Measurements from ENCODE around the gene TECPR2. TPM values are rescaled to one million over a fixed set of nuclear protein-coding genes. Genes with fewer than 3 reads are reported as not detected.

TECPR2 gene
- total and polyA plus RNA-seq, 2 experiments from 2014 or later: 9.5 to 20.1 TPM

GRCh38 chr14:102474934-102475333 is 112.2 kb downstream of the TECPR2 start:
- Histone ChIP-seq H3K79me2 (peaks cover 2% of the 10 kb centered on the region), H2AFZ (no peak overlapping the region), H3K9me3 (ENCODE audit: low read depth) (no peaks in the 10 kb centered on the region), H3K4me3 (no peak overlapping the region), H3K4me1 (ENCODE audit: insufficient read depth) (no peaks in the 10 kb centered on the region), H3K27ac (no peak overlapping the region), H3K9me2 (replicated peaks; ENCODE audit: insufficient read depth) (no peaks in the 10 kb centered on the region), H3K4me2 (no peak overlapping the region), H3K36me3 (replicated peaks; ENCODE audit: insufficient read depth, low read depth) (no peaks in the 10 kb centered on the region), H4K20me1 (ENCODE audit: insufficient read depth, poor library complexity, severe bottlenecking) (no peaks in the 10 kb centered on the region), H3K27me3 (no peaks in the 10 kb centered on the region)
- TF ChIP-seq CTCF (IDR thresholded peaks at IDR 0.05; ENCODE audit: poor library complexity): no peak
- no peak for TF ChIP-seq EZH2phosphoT487 (IDR thresholded peaks at IDR 0.05; ENCODE audit: low read depth, severe bottlenecking, unreplicated experiment)
- no peak for TF ChIP-seq EZH2 (IDR thresholded peaks at IDR 0.05; ENCODE audit: borderline replicate concordance)
- WGBS (ENCODE audit: low lambda C conversion rate, missing lambda C conversion rate): over 99% methylated on average over 5 of the region's 5 CpGs
- DNase-seq (ENCODE audit: low spot score): no peak

GRCh38 chr14:102479107-102479506 is 116.4 kb downstream of the TECPR2 start:
- no peak for DNase-seq (ENCODE audit: low spot score)
- H3K27me3 ChIP-seq: no peaks in the 10 kb centered on the region
- TF ChIP-seq CTCF (IDR thresholded peaks at IDR 0.05; ENCODE audit: poor library complexity): no peak
- TF ChIP-seq EZH2phosphoT487 (IDR thresholded peaks at IDR 0.05; ENCODE audit: low read depth, severe bottlenecking, unreplicated experiment): no peak
- no peak for TF ChIP-seq EZH2 (IDR thresholded peaks at IDR 0.05; ENCODE audit: borderline replicate concordance)
- no peaks in the 10 kb centered on the region for H3K9me2 ChIP-seq (replicated peaks; ENCODE audit: insufficient read depth)
- 92% methylated on average over 2 of the region's 2 CpGs for WGBS (ENCODE audit: low lambda C conversion rate, missing lambda C conversion rate)
- H3K4me2 ChIP-seq: no peak overlapping the region
- no peaks in the 10 kb centered on the region for H3K9me3 ChIP-seq (ENCODE audit: low read depth)
- no peak overlapping the region for H3K4me3 ChIP-seq
- no peaks in the 10 kb centered on the region for H3K36me3 ChIP-seq (replicated peaks; ENCODE audit: insufficient read depth, low read depth)
- H3K27ac ChIP-seq: no peak overlapping the region
- H2AFZ ChIP-seq: no peak overlapping the region
- H4K20me1 ChIP-seq (ENCODE audit: insufficient read depth, poor library complexity, severe bottlenecking): no peaks in the 10 kb centered on the region
- no peaks in the 10 kb centered on the region for H3K79me2 ChIP-seq
- H3K4me1 ChIP-seq (ENCODE audit: insufficient read depth): peaks cover 4% of the 10 kb centered on the region

GRCh38 chr14:102479777-102480176 is 117.0 kb downstream of the TECPR2 start:
- Histone ChIP-seq H3K27ac (no peak overlapping the region), H2AFZ (no peak overlapping the region), H4K20me1 (ENCODE audit: insufficient read depth, poor library complexity, severe bottlenecking) (no peaks in the 10 kb centered on the region), H3K9me2 (replicated peaks; ENCODE audit: insufficient read depth) (no peaks in the 10 kb centered on the region), H3K4me1 (ENCODE audit: insufficient read depth) (peaks cover 4% of the 10 kb centered on the region), H3K4me3 (no peak overlapping the region), H3K79me2 (no peaks in the 10 kb centered on the region), H3K36me3 (replicated peaks; ENCODE audit: insufficient read depth, low read depth) (no peaks in the 10 kb centered on the region), H3K27me3 (no peaks in the 10 kb centered on the region), H3K9me3 (ENCODE audit: low read depth) (no peaks in the 10 kb centered on the region), H3K4me2 (no peak overlapping the region)
- WGBS (ENCODE audit: low lambda C conversion rate, missing lambda C conversion rate): 93% methylated on average over 7 of the region's 7 CpGs
- TF ChIP-seq EZH2 (IDR thresholded peaks at IDR 0.05; ENCODE audit: borderline replicate concordance) (no peak), EZH2phosphoT487 (IDR thresholded peaks at IDR 0.05; ENCODE audit: low read depth, severe bottlenecking, unreplicated experiment) (no peak), CTCF (IDR thresholded peaks at IDR 0.05; ENCODE audit: poor library complexity) (no peak)
- no peak for DNase-seq (ENCODE audit: low spot score)

- no peak for TF ChIP-seq CTCF (IDR thresholded peaks at IDR 0.05; ENCODE audit: poor library complexity)
- Histone ChIP-seq H3K36me3 (replicated peaks; ENCODE audit: insufficient read depth, low read depth) (no peaks in the 10 kb centered on the region), H3K9me2 (replicated peaks; ENCODE audit: insufficient read depth) (no peaks in the 10 kb centered on the region), H3K4me3 (no peak overlapping the region), H3K9me3 (ENCODE audit: low read depth) (no peaks in the 10 kb centered on the region), H3K4me2 (no peak overlapping the region), H3K27ac (peak overlapping the region; percentile 76), H2AFZ (no peak overlapping the region), H3K4me1 (ENCODE audit: insufficient read depth) (peaks cover 6% of the 10 kb centered on the region), H3K27me3 (no peaks in the 10 kb centered on the region), H4K20me1 (ENCODE audit: insufficient read depth, poor library complexity, severe bottlenecking) (no peaks in the 10 kb centered on the region), H3K79me2 (no peaks in the 10 kb centered on the region)
- 92% methylated on average over 4 of the region's 4 CpGs for WGBS (ENCODE audit: low lambda C conversion rate, missing lambda C conversion rate)
- no peak for DNase-seq (ENCODE audit: low spot score)
Measured at GRCh38 chr14:102481371-102481770, 118.6 kb downstream of the TECPR2 start.
